Measurements from ENCODE around the gene TUBB4A.

DNA sequence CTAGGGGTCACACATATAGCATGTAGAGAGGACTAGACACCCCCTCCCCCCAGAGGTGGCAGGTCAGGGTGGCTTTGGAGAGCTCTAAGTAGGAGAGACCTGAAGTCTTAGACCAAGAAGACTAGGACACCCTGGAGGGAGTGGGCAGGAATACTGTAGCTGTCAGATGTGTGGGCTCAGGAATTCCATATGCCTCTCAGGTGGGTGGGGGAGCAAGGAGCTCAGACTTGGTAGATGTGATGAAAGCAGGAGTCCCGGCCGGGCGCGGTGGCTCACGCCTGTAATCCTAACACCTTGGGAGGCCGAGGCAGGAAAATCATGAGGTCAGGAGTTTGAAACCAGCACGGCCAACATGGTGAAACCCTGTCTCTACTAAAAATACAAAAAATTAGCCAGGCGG, 36.4 kb downstream of the TUBB4A start:
- TF ChIP-seq POLR2AphosphoS5 (IDR thresholded peaks at IDR 0.05; ENCODE audit: low read length), result no peak
- no peak for TF ChIP-seq SPI1 (IDR thresholded peaks at IDR 0.05; ENCODE audit: borderline replicate concordance, insufficient read depth, low read depth, low read length)
- TF ChIP-seq, protein P1, sequence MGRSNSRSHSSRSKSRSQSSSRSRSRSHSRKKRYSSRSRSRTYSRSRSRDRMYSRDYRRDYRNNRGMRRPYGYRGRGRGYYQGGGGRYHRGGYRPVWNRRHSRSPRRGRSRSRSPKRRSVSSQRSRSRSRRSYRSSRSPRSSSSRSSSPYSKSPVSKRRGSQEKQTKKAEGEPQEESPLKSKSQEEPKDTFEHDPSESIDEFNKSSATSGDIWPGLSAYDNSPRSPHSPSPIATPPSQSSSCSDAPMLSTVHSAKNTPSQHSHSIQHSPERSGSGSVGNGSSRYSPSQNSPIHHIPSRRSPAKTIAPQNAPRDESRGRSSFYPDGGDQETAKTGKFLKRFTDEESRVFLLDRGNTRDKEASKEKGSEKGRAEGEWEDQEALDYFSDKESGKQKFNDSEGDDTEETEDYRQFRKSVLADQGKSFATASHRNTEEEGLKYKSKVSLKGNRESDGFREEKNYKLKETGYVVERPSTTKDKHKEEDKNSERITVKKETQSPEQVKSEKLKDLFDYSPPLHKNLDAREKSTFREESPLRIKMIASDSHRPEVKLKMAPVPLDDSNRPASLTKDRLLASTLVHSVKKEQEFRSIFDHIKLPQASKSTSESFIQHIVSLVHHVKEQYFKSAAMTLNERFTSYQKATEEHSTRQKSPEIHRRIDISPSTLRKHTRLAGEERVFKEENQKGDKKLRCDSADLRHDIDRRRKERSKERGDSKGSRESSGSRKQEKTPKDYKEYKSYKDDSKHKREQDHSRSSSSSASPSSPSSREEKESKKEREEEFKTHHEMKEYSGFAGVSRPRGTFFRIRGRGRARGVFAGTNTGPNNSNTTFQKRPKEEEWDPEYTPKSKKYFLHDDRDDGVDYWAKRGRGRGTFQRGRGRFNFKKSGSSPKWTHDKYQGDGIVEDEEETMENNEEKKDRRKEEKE (IDR thresholded peaks at IDR 0.05), result no peak

Measured in GM12878 (cell line).